ENCODE data around the gene DNAH2.

Gene DNAH2

GRCh38 chr17:7843536-7844291, 126.2 kb downstream of the DNAH2 start (continued):
- TF ChIP-seq BCL6B (tag by site-specific recombination; IDR thresholded peaks at IDR 0.05) (no peak), ZNF76 (tag by site-specific recombination; IDR thresholded peaks at IDR 0.05; ENCODE audit: borderline replicate concordance, low read depth) (peak; percentile 78; the same call in 1 of the 2 replicates), ZNF174 (tag by site-specific recombination; IDR thresholded peaks at IDR 0.05) (no peak), ZNF140 (tag by site-specific recombination; IDR thresholded peaks at IDR 0.05) (no peak), ZNF214 (tag by site-specific recombination; IDR thresholded peaks at IDR 0.05; ENCODE audit: borderline replicate concordance) (no peak), ZNF2 (tag by site-specific recombination; IDR thresholded peaks at IDR 0.05) (0 out of 2 replicates have a peak, but pooled peaks have one; percentile 4), ZNF157 (tag by site-specific recombination; IDR thresholded peaks at IDR 0.05) (no peak), ZNF560 (tag by site-specific recombination; IDR thresholded peaks at IDR 0.05; ENCODE audit: borderline replicate concordance) (no peak), ZNF549 (tag by site-specific recombination; IDR thresholded peaks at IDR 0.05) (no peak), ZNF132 (tag by site-specific recombination; IDR thresholded peaks at IDR 0.05; ENCODE audit: borderline replicate concordance) (no peak), SCRT1 (tag by site-specific recombination; IDR thresholded peaks at IDR 0.05; ENCODE audit: borderline replicate concordance) (no peak), ZBTB7A (tag by site-specific recombination; IDR thresholded peaks at IDR 0.05; ENCODE audit: low read depth) (peak; percentile 95), ZNF670 (tag by site-specific recombination; IDR thresholded peaks at IDR 0.05; ENCODE audit: low read depth) (no peak), ZNF792 (tag by site-specific recombination; IDR thresholded peaks at IDR 0.05) (no peak), ZNF23 (tag by site-specific recombination; IDR thresholded peaks at IDR 0.05; ENCODE audit: borderline replicate concordance) (no peak), YY1 (tag by site-specific recombination; IDR thresholded peaks at IDR 0.05) (no peak), ZFP3 (tag by site-specific recombination; IDR thresholded peaks at IDR 0.05; ENCODE audit: low read depth) (no peak), ZNF548 (tag by site-specific recombination; IDR thresholded peaks at IDR 0.05) (no peak), ZNF600 (tag by site-specific recombination; IDR thresholded peaks at IDR 0.05) (peak; percentile 37; the same call in 1 of the 2 replicates), ZNF513 (tag by site-specific recombination; IDR thresholded peaks at IDR 0.05) (no peak), ZSCAN16 (tag by site-specific recombination; IDR thresholded peaks at IDR 0.05) (no peak), ZNF571 (tag by site-specific recombination; IDR thresholded peaks at IDR 0.05) (no peak), ZNF660 (tag by site-specific recombination; IDR thresholded peaks at IDR 0.05) (no peak), ZNF580 (tag by site-specific recombination; IDR thresholded peaks at IDR 0.05) (0 out of 2 replicates have a peak, but pooled peaks have one; percentile 29), ZNF514 (tag by site-specific recombination; IDR thresholded peaks at IDR 0.05) (no peak), ZNF423 (tag by site-specific recombination; IDR thresholded peaks at IDR 0.05) (no peak; the same call in 1 of the 2 replicates), ZNF518A (tag by site-specific recombination; conservative IDR thresholded peaks at IDR 0.05; ENCODE audit: low read depth) (no peak), ZNF596 (tag by site-specific recombination; IDR thresholded peaks at IDR 0.05) (no peak), ZNF692 (tag by site-specific recombination; IDR thresholded peaks at IDR 0.05) (peak; percentile 50; the same call in 1 of the 2 replicates)

Measured in HEK293 (cell line).